Ovary (tissue), 9 donors: ENCODE results near the gene KIF18A. TPM values are rescaled to one million over a fixed set of nuclear protein-coding genes. Genes with fewer than 3 reads are reported as not detected.
"Not testable (repeated sequence)": the region's sequence is repeated elsewhere in the genome, so short reads cannot be mapped to it uniquely, and the experiment has no call there.

Source experiments
- DNase-seq, 5 donors: peaks; one replicate each; pipeline ENCODE4 v3.0.0-alpha.2; 2019 to 2020
- H3K27ac ChIP-seq, 2 donors: fragments of 200-600 bp; one replicate each; pipeline versions ENCODE4 v1.5.1 to v1.8.0; 2019 to 2022
- H3K27me3 ChIP-seq: fragments of 200-600 bp; one replicate; pipeline ENCODE4 v1.8.0; 2022
- H3K36me3 ChIP-seq: fragments of 200-600 bp; sonication (generic); one replicate; pipeline ENCODE4 v1.5.1; 2019
- H3K4me1 ChIP-seq: one replicate; pipeline ENCODE4 v1.8.1; 2013; ENCODE audit warnings: mild to moderate bottlenecking, moderate library complexity; ENCODE audit not compliant: insufficient read depth
- H3K4me3 ChIP-seq: fragments of 200-600 bp; sonication (generic); one replicate; pipeline ENCODE4 v1.5.1; 2017
- H3K9me3 ChIP-seq, 2 donors: fragments of 200-600 bp in 1 of 2; sonication (generic) in 1 of 2; one replicate each; pipeline versions ENCODE4 v1.5.1 to v1.8.1; 2013 to 2019; ENCODE audit warnings: mild to moderate bottlenecking in 1 of 2, moderate library complexity in 1 of 2
- CTCF ChIP-seq, 3 donors: fragments of 450-650 bp in 2 of 3; fragments of 200-600 bp in 1 of 3; IDR thresholded peaks; one replicate each; pipeline versions ENCODE4 v1.5.1 to v1.8.0; 2016 to 2022; ENCODE audit warnings: antibody characterized with exemption in 3 of 3, mild to moderate bottlenecking in 1 of 3
- EP300 ChIP-seq: sonication (generic); formaldehyde crosslinking; IDR thresholded peaks from one replicate; pipeline ENCODE4 v1.6.1; 2017; ENCODE audit warnings: antibody characterized with exemption
- POLR2A ChIP-seq: fragments of 450-650 bp; IDR thresholded peaks from one replicate; pipeline ENCODE4 v1.6.1; 2017; ENCODE audit warnings: antibody characterized with exemption, mild to moderate bottlenecking, moderate library complexity
- WGBS, 3 donors: extraction: QIAGEN DNeasy Blood & Tissue Kit in 1 of 3; methylation state at CpG; one replicate each; pipeline versions ENCODE4 v1.1.5 to v1.1.7; 2013 to 2017; 5-methylcytosine and 5-hydroxymethylcytosine counted together
- intact Hi-C, 4 donors: fragments of 100-400 bp; cut with DNase I; formaldehyde crosslinking; loops; one replicate each; pipeline versions ENCODE4 v1.11.0 to v1.15.1; 2022 to 2023
- polyA plus RNA-seq, 2 donors: library from polyadenylated mRNA; stranded (reverse); fragments of 200-250 nt in 1 of 2; fragments of 350-450 nt in 1 of 2; fragmentation: Illumina TruSeq in 1 of 2; extraction: RNeasy Lipid Tissue Mini Kit (QIAGEN cat#74804) in 1 of 2; gene quantifications; one replicate each; pipeline ENCODE4 v1.2.3, GENCODE V29; 2013 to 2014
- total RNA-seq, 7 donors: library from RNA; depleted of rRNA in 2 of 7; stranded (reverse); fragments of >200 nt in 2 of 7; fragmentation: NEBNext Ultra II Directional in 3 of 7; extraction: Animal tissue kit (Norgen Biotek cat#: 25700) in 3 of 7; gene quantifications; one replicate each; pipeline versions ENCODE4 v1.1.0 to v1.2.4, GENCODE V29; 2016 to 2023
- donor health status: DM: no; HTN: no; CAD: no; lungs with moderate emphysema.
- donor health status: DM: no; HTN: no; CAD: no.
- donor health status: Bipolar disorder and iron deficiency.
- donor health status: DM: yes; HTN: yes; CAD: no.
- donor health status: DM: no; HTN: no; CAD: no.
- donor health status: DM: yes; HTN: yes; CAD: no.

KIF18A gene
- total and polyA plus RNA-seq, 9 donors: 0.28 to 0.72 (median 0.36) TPM; not detected in 1

- intact Hi-C loops: no loop called here
- 73 to 82% (median 74%) methylated on average over 14 of the region's 14 CpGs for WGBS, 3 donors
- TF ChIP-seq CTCF (IDR thresholded peaks at IDR 0.05) (no peak), EP300 (no peak), POLR2A (no peak)
- no peak overlapping the region for H3K4me3 ChIP-seq
- DNase-seq: no peak
- H3K36me3 ChIP-seq: no peaks in the 10 kb centered on the region
- H3K4me1 ChIP-seq: no peaks in the 10 kb centered on the region
- H3K27ac ChIP-seq: no peak overlapping the region
- H3K27me3 ChIP-seq: no peaks in the 10 kb centered on the region
- no peaks in the 10 kb centered on the region for H3K9me3 ChIP-seq
Measured at GRCh38 chr11:28106353-28107043, 1.5 kb downstream of the KIF18A start.

GRCh38 chr11:28105869-28106268 is 2.1 kb downstream of the KIF18A start:
- no peaks in the 10 kb centered on the region for H3K36me3 ChIP-seq
- H3K27ac ChIP-seq: no peak overlapping the region
- intact Hi-C loops: no loop called here
- H3K4me1 ChIP-seq: no peaks in the 10 kb centered on the region
- no peak for TF ChIP-seq CTCF (IDR thresholded peaks at IDR 0.05)
- no peak for TF ChIP-seq POLR2A
- TF ChIP-seq EP300: no peak
- WGBS, 3 donors: 87 to 89% (median 88%) methylated on average over 5 of the region's 5 CpGs
- no peaks in the 10 kb centered on the region for H3K9me3 ChIP-seq
- H3K4me3 ChIP-seq: no peak overlapping the region
- no peaks in the 10 kb centered on the region for H3K27me3 ChIP-seq
- DNase-seq: no peak

GRCh38 chr11:28104984-28105383 is 3.0 kb downstream of the KIF18A start:
- H3K4me1 ChIP-seq: no peaks in the 10 kb centered on the region
- WGBS, 3 donors: 91 to 94% (median 93%) methylated on average over 2 of the region's 2 CpGs
- no peak overlapping the region for H3K4me3 ChIP-seq
- no peak overlapping the region for H3K27ac ChIP-seq
- intact Hi-C loops: no loop called here
- no peaks in the 10 kb centered on the region for H3K9me3 ChIP-seq
- no peak for TF ChIP-seq POLR2A
- DNase-seq: no peak
- no peaks in the 10 kb centered on the region for H3K36me3 ChIP-seq
- no peaks in the 10 kb centered on the region for H3K27me3 ChIP-seq

GRCh38 chr11:28104425-28104824 is 3.5 kb downstream of the KIF18A start:
- DNase-seq: no peak
- intact Hi-C loops: no loop called here
- no peak overlapping the region for H3K4me3 ChIP-seq
- WGBS, 3 donors: 84 to 89% (median 86%) methylated on average over 1 of the region's 1 CpG
- no peaks in the 10 kb centered on the region for H3K4me1 ChIP-seq
- no peak overlapping the region for H3K27ac ChIP-seq
- no peaks in the 10 kb centered on the region for H3K27me3 ChIP-seq
- no peaks in the 10 kb centered on the region for H3K9me3 ChIP-seq
- H3K36me3 ChIP-seq: no peaks in the 10 kb centered on the region
- TF ChIP-seq POLR2A (no peak), EP300 (no peak), CTCF (IDR thresholded peaks at IDR 0.05) (no peak)

GRCh38 chr11:28102300-28102699 is 5.7 kb downstream of the KIF18A start:
- WGBS, 3 donors: 90 to 95% (median 90%) methylated on average over 4 of the region's 4 CpGs
- DNase-seq, H3K9me3 ChIP-seq, H3K4me1 ChIP-seq, intact Hi-C loops, H3K27ac ChIP-seq, H3K27me3 ChIP-seq, H3K4me3 ChIP-seq, H3K36me3 ChIP-seq: not testable (repeated sequence)
